ENCODE results near the gene RALGAPA2.

DNA sequence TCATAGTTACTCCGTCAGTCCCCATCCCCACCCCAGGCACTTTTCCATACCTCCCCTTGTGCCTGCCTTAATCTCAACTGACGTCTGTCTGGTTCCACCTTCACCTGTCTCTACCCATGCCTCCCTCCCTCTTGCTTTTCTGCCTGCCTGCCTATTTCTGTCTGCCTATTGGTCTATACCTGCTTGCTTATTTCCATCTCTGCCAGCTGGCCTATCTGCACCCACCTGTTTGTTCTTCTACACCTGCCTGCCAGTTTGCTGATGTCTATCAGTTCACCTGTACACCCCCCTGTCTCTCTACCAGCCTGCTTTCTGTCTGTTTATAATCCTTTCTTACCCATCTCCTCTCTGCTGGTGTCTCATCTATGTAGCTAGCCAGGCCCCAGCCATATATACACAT, 87.5 kb downstream of the RALGAPA2 start:
- TF ChIP-seq SUZ12 (IDR thresholded peaks at IDR 0.05; ENCODE audit: extremely low read depth, insufficient read depth, insufficient read length) (no peak), YY1 (IDR thresholded peaks at IDR 0.05; ENCODE audit: insufficient read depth, insufficient read length) (no peak)

Measured in NT2/D1 (cell line).